Ovary (tissue), 3 donors: ENCODE measurements around the gene APBA1.

Source experiments
- POLR2A ChIP-seq: fragments of 450-650 bp; IDR thresholded peaks from one replicate; pipeline ENCODE4 v1.6.1; 2017; ENCODE audit warnings: antibody characterized with exemption, mild to moderate bottlenecking, moderate library complexity
- TF ChIP-seq, protein P1 (sequence below), 3 donors: fragments of 450-650 bp in 2 of 3; fragments of 200-600 bp in 1 of 3; IDR thresholded peaks; one replicate each; pipeline versions ENCODE4 v1.5.1 to v1.8.0; 2016 to 2022; ENCODE audit warnings: antibody characterized with exemption in 3 of 3, mild to moderate bottlenecking in 1 of 3
- donor health status: DM: no; HTN: no; CAD: no.

DNA sequence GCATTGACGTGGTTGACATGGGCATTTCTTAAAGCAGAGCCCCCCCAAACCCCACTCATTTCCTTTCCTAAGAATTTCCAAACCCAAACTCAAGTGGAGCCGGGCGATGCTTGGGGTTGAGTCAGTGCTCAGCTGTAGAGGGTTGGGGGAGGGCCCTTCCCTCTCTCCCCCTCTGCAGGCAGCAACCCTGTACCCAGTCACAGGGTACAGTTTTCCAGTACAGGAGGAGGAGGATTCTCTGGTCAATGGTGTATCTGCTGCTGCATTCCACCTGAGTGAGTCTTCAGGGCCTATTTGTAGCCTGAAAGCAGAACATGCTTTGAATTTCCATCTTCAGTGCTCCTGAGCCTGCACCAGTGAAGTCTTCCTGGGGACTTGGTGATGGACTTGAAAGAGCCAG, 291.4 kb downstream of the APBA1 start:
- TF ChIP-seq, protein P1, sequence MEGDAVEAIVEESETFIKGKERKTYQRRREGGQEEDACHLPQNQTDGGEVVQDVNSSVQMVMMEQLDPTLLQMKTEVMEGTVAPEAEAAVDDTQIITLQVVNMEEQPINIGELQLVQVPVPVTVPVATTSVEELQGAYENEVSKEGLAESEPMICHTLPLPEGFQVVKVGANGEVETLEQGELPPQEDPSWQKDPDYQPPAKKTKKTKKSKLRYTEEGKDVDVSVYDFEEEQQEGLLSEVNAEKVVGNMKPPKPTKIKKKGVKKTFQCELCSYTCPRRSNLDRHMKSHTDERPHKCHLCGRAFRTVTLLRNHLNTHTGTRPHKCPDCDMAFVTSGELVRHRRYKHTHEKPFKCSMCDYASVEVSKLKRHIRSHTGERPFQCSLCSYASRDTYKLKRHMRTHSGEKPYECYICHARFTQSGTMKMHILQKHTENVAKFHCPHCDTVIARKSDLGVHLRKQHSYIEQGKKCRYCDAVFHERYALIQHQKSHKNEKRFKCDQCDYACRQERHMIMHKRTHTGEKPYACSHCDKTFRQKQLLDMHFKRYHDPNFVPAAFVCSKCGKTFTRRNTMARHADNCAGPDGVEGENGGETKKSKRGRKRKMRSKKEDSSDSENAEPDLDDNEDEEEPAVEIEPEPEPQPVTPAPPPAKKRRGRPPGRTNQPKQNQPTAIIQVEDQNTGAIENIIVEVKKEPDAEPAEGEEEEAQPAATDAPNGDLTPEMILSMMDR (IDR thresholded peaks at IDR 0.05) = no peak
- no peak for TF ChIP-seq POLR2A
